H7 (cell line): ENCODE measurements around the gene RNF220. TPM values are rescaled to one million over a fixed set of nuclear protein-coding genes. Genes with fewer than 3 reads are reported as not detected.
A peak's percentile ranks its signal among the peaks of the same experiment; 100 is the strongest.

Experiments used
- DNase-seq: peaks from one replicate; pipeline ENCODE4 v3.0.0; 2012
- H3K27me3 ChIP-seq: 2 replicates; pipeline ENCODE4 v1.6.0; 2011; ENCODE audit warnings: mild to moderate bottlenecking, low read length; ENCODE audit not compliant: control insufficient read depth, insufficient read depth
- H3K36me3 ChIP-seq: replicated peaks from 2 replicates; pipeline ENCODE4 v1.5.1; 2011; ENCODE audit warnings: low read length; ENCODE audit not compliant: control insufficient read depth, insufficient read depth
- H3K4me3 ChIP-seq: 2 replicates; pipeline ENCODE4 v1.5.1; 2011; ENCODE audit warnings: low read depth, mild to moderate bottlenecking, control low read depth, low read length, moderate library complexity; ENCODE audit not compliant: insufficient read depth
- total RNA-seq: library from RNA; depleted of rRNA; stranded (reverse); fragments of >200 nt; shearing (Covaris generic); gene quantifications from 2 replicates; pipeline ENCODE4 v1.2.3, GENCODE V29; 2014

Gene RNF220
- total RNA-seq, 1 experiment from 2014 or later: 187 TPM

- Histone ChIP-seq H3K4me3 (no peak overlapping the region), H3K36me3 (no peaks in the 10 kb centered on the region), H3K27me3 (peaks cover 20% of the 10 kb centered on the region)
- peak; percentile 58 for DNase-seq
Measured at GRCh38 chr1:44505210-44505993, 100.3 kb downstream of the RNF220 start.

- Histone ChIP-seq H3K4me3 (no peak overlapping the region), H3K36me3 (no peaks in the 10 kb centered on the region), H3K27me3 (peaks cover 20% of the 10 kb centered on the region)
- peak; percentile 75 for DNase-seq
Measured at GRCh38 chr1:44507490-44508396, 102.7 kb downstream of the RNF220 start.

GRCh38 chr1:44508397-44508745 lies 103.3 kb downstream of the RNF220 start:
- no peaks in the 10 kb centered on the region for H3K36me3 ChIP-seq
- H3K4me3 ChIP-seq: no peak overlapping the region
- peaks cover 20% of the 10 kb centered on the region for H3K27me3 ChIP-seq
- no peak for DNase-seq

GRCh38 chr1:44511363-44511762 lies 106.3 kb downstream of the RNF220 start:
- H3K27me3 ChIP-seq: peaks cover 11% of the 10 kb centered on the region
- no peak overlapping the region for H3K4me3 ChIP-seq
- DNase-seq: no peak
- no peaks in the 10 kb centered on the region for H3K36me3 ChIP-seq

GRCh38 chr1:44511769-44512168 lies 106.7 kb downstream of the RNF220 start:
- Histone ChIP-seq H3K36me3 (no peaks in the 10 kb centered on the region), H3K27me3 (peaks cover 9% of the 10 kb centered on the region), H3K4me3 (no peak overlapping the region)
- no peak for DNase-seq

GRCh38 chr1:44512313-44512885 lies 107.3 kb downstream of the RNF220 start:
- Histone ChIP-seq H3K4me3 (no peak overlapping the region), H3K36me3 (no peaks in the 10 kb centered on the region), H3K27me3 (peaks cover 4% of the 10 kb centered on the region)
- DNase-seq: no peak

- H3K4me3 ChIP-seq: no peak overlapping the region
- peaks cover 4% of the 10 kb centered on the region for H3K27me3 ChIP-seq
- H3K36me3 ChIP-seq: no peaks in the 10 kb centered on the region
- no peak for DNase-seq
Measured at GRCh38 chr1:44513111-44513510, 108.1 kb downstream of the RNF220 start.

- H3K27me3 ChIP-seq: no peaks in the 10 kb centered on the region; the same call in 1 of the 2 replicates
- no peak for DNase-seq
- H3K36me3 ChIP-seq: no peaks in the 10 kb centered on the region
- H3K4me3 ChIP-seq: no peak overlapping the region
Measured at GRCh38 chr1:44514673-44515072, 109.6 kb downstream of the RNF220 start.

- Histone ChIP-seq H3K27me3 (no peaks in the 10 kb centered on the region; the same call in 1 of the 2 replicates), H3K36me3 (no peaks in the 10 kb centered on the region), H3K4me3 (no peak overlapping the region)
- DNase-seq: no peak
Measured at GRCh38 chr1:44515416-44515815, 110.4 kb downstream of the RNF220 start.

- Histone ChIP-seq H3K4me3 (no peak overlapping the region), H3K27me3 (no peaks in the 10 kb centered on the region; the same call in none of the 2 replicates), H3K36me3 (no peaks in the 10 kb centered on the region)
- no peak for DNase-seq
Measured at GRCh38 chr1:44519035-44519676, 114.1 kb downstream of the RNF220 start.

- Histone ChIP-seq H3K36me3 (no peaks in the 10 kb centered on the region), H3K4me3 (no peak overlapping the region), H3K27me3 (no peaks in the 10 kb centered on the region; the same call in none of the 2 replicates)
- no peak for DNase-seq
Measured at GRCh38 chr1:44521378-44522080, 116.5 kb downstream of the RNF220 start.

GRCh38 chr1:44523593-44524591 lies 118.8 kb downstream of the RNF220 start:
- peak; percentile 87 for DNase-seq
- peak overlapping the region; percentile 20 for H3K4me3 ChIP-seq
- no peaks in the 10 kb centered on the region; the same call in 1 of the 2 replicates for H3K27me3 ChIP-seq
- no peaks in the 10 kb centered on the region for H3K36me3 ChIP-seq
